Measurements from ENCODE around the gene ACTR8.
"Not testable (repeated sequence)": the region's sequence is repeated elsewhere in the genome, so short reads cannot be mapped to it uniquely, and the experiment has no call there.

ACTR8 gene, protein sequence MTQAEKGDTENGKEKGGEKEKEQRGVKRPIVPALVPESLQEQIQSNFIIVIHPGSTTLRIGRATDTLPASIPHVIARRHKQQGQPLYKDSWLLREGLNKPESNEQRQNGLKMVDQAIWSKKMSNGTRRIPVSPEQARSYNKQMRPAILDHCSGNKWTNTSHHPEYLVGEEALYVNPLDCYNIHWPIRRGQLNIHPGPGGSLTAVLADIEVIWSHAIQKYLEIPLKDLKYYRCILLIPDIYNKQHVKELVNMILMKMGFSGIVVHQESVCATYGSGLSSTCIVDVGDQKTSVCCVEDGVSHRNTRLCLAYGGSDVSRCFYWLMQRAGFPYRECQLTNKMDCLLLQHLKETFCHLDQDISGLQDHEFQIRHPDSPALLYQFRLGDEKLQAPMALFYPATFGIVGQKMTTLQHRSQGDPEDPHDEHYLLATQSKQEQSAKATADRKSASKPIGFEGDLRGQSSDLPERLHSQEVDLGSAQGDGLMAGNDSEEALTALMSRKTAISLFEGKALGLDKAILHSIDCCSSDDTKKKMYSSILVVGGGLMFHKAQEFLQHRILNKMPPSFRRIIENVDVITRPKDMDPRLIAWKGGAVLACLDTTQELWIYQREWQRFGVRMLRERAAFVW

DNA sequence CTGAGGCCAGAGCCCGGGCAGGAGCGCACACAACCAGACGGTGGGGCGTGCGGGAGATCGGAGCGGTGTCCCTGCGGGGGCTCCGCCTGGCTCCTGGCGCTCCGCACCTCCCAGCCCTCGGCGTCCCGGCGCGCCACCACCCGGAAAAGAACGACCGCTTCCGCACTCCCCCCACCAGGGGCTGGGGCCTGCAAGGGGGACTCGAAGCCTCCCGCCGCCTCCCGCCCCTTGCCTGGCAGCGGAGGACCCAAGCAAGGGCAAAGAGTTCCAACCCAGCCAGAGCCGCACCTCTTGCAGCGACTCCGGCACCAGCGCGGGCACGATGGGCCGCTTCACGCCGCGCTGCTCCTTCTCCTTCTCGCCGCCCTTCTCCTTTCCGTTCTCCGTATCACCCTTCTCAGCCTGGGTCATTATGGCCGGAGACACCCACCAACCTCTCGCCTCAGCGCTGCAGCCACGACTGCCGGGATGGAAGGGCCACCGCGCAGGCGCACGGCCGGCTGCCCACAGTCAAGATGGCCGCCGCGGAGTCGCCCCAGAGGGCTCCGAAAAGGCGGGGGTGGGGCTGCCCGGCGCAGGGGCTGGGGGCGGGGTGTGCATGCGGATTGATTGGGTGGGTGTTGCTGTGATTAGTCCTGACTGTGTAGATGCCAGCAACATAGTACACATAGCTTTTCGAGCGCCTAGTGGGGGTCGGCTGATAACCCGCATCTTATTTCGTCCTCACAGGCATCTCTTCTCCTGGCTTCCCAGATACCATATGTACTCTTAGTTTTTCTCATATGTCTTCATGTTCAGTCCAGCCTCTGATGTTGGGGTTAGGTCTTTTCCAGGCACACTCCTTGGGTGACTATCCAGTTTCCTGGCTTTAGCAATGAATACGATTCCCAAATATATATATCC lies at the start of gene ACTR8:
ACTR8 (minus strand) TSS at position 462 of the 903 bp plus-strand sequence; CDS start at position 411, 51 bp downstream.
- DNase-seq, result peak; percentile 85

DNA sequence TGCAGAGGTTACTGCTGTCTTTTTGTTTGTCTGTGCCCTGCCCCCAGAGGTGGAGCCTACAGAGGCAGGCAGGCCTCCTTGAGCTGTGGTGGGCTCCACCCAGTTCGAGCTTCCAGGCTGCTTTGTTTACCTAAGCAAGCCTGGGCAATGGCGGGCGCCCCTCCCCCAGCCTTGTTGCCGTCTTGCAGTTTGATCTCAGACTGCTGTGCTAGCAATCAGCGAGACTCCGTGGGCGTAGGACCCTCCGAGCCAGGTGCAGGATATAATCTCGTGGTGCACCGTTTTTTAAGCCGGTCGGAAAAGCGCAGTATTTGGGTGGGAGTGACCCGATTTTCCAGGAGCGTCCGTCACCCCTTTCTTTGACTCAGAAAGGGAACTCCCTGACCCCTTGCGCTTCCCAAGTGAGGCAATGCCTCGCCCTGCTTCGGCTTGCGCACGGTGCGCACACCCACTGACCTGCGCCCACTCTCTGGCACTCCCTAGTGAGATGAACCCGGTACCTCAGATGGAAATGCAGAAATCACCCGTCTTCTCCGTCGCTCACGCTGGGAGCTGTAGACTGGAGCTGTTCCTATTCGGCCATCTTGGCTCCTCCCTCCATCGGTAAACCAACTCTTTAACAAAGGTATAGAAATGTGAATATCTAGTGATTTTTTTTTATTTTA lies 45.4 kb upstream of the ACTR8 start:
- not testable (repeated sequence) for DNase-seq

DNA sequence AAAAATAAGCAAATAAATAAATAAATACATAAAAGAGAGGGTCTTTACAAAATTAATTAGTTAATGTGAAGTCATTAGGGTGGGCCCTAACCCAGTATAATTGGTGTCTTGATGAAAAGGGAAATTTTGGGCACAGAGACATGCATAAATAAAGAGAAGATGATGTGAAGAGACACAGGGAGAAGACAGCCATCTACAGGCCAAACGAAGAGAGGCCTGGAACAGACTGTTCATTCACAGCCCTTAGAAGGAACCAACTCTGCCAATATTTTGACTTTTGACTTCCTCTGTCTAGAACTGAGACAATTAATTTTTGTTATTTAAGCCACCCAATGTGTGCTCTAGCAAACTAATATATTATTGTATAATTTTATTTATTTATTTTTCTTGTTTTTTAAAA lies 39.3 kb upstream of the ACTR8 start:
- DNase-seq, result peak; percentile 16

DNA sequence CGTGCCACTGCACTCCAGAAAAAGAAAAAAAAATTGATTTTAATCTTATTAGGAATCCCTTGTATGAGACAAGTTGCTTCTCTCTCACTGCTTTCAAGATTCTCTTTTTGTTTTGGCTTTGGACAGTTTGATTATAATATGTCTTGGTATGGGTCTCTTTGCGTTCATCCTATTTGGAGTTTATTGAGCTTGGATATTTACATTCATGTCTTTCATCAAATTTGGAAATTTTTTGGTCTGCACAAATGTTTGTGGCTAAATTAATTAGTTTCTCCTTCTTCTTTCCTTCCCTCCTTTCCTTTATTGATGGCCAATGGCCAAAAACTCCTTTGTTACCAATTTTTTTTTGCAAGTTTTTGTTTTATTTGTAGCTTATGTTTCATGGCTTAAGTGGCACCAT lies 37.8 kb upstream of the ACTR8 start:
- no peak for DNase-seq

DNA sequence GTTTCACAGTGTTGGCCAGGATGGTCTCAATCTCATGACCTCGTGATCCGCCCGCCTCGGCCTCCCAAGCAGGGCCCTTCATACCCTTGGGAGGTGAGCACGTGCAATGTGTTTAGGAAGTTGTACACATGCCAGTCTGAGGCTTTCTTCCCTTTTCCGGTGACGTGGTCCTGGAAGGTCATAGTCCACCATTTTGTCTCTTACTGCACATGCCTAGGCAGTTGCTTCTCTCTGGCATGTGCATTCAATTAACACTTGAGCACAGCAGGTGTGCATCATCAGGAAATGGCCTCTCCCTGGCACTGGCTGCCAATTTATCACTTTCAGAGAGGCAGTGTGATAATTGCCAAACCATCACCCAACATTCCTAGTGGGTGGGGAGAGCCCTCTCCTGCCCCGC lies 31.4 kb upstream of the ACTR8 start:
- no peak for DNase-seq

DNA sequence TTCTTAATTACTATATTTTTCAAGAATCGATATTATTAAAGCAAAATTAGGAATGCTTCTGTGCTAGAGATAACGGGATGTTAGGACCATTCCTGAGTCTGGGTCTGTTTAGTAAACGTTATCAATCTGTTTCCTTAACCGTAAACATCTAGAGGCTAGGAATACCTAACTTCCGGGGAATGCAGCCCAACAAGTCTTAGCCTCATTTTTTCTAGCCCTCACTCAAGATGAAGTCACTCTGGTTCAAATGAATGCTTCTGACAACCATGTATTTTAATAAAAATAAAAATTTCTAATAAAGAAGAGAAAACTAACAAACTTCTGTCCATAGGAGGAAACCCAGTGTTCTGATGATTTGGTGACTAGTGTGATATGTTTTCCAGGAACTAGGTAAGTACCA lies 20.8 kb upstream of the ACTR8 start:
- DNase-seq, result no peak

DNA sequence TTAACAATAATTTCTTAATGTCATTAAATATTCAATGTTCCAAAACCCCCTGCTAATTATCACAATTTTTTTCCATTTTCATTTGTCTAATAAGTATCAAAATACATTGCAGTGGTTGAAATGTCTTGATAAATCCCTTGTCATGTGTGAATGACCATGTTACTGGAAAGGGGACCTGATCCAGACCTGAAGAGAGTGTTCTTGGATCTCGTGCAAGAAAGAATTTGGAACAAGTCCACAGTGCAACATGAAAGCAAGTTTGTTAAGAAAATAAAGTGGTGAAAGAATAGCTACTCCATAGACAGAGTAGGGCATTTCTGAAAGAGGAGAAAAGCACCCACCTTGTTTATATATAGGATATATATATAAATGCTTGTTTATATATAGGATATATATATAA lies 20.1 kb upstream of the ACTR8 start:
- DNase-seq, result no peak

DNA sequence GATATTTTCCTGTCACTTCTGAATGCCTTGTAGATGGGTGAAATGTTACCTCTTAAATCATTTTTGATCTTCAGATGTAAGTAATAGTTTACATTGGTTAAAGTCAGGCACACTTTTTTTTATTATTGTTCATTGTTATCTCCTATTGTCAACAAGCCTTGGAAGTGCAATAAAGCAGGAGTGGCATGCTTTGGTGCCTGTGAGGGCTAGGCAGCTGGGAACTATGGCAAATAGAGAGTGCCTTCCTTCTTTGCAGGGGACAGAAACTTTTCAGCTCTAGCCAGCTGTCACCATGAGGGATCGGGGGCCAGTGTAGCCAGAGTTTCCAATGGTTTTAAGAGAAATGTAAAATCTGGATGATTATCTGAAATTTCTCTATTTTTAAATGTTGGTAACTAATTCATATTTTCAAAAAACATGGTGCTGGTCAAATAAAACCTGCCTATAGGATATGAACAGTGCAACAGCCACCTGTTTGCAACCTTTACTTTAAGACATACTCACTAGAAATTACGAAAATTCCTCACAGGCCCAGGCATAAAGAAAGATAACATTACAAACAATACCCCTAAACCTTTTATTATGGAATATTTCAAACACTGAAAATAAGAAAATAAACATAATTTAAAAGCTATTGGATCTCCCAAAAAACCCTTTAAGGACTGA lies 18.8 kb upstream of the ACTR8 start:
- no peak for DNase-seq

DNA sequence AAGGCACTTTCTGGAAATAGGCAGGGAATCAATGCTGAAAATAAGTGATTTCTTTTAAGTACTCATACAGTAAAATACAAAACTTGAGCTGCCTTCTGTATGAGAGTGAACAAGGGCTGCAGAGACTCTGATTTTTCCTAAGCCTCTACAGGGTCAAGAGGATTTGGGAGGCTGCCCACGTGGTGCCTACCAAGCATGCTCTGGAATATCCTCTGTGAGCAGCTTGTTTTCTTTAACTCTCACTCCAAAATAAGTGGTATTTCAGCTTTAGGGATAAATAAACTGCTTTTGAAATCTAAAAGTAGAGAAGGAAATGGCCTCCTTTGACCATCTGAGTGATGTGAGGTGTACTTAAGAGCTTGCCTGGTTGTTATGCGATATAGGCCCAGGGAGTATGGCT lies 17.8 kb upstream of the ACTR8 start:
- DNase-seq, result no peak

DNA sequence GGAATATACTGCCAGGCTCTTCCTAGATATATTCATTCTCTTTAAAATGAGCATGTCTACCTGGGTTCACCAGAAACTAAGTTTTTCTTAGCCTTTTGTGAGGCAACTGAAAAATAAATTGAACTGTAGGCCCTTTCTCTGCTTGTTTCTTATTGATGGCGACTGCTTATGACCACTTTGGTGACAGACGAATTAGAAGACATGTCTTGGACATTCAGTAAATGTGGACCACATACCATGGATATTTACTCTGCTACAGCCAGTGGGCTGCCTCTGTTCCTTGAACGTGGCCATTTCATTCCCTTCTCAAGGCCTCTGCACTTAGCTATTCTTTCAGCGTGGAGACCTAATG lies 10.3 kb upstream of the ACTR8 start:
- DNase-seq, result no peak

DNA sequence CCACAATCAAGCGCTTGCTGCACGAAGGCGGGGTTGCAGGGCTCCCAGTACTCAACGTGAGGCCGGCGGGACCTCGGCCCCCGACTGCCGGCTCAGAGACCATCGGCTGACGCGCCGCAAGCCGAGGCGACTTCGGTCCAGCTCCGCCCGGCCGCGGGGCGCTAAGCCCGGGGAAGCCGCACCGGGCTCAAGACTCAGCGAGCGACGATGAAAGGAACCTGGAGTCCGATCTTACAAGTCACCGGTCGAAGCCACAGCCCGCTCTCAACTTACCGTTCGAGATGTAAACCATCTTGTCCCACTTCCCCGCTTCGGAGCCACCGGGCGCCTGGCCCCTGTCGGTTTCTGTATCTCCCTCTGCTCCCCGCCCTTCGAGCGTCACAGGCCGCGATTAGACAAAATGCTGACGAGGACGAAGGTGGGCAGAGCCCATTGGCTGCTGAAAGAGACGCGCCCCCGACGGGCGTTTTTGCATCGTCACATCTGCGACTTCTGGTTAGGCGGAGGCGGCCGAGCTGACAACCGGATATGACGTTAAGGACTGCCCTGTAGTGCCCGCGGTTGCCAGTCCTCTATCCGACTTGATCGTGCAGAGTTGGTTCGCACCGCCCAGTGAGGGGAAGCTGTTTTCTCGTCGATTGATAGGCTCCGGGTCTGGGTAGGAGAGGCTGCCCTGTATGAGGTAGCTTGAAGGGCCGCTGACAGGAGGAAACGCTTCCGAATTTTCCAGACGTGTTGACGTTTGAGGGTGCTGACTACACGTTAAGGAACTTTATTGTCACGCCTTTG lies 9.7 kb upstream of the ACTR8 start, which contains the start of gene SELENOK:
SELENOK (minus strand) TSS at position 363 of the 789 bp plus-strand sequence.
- peak; percentile 99 for DNase-seq

DNA sequence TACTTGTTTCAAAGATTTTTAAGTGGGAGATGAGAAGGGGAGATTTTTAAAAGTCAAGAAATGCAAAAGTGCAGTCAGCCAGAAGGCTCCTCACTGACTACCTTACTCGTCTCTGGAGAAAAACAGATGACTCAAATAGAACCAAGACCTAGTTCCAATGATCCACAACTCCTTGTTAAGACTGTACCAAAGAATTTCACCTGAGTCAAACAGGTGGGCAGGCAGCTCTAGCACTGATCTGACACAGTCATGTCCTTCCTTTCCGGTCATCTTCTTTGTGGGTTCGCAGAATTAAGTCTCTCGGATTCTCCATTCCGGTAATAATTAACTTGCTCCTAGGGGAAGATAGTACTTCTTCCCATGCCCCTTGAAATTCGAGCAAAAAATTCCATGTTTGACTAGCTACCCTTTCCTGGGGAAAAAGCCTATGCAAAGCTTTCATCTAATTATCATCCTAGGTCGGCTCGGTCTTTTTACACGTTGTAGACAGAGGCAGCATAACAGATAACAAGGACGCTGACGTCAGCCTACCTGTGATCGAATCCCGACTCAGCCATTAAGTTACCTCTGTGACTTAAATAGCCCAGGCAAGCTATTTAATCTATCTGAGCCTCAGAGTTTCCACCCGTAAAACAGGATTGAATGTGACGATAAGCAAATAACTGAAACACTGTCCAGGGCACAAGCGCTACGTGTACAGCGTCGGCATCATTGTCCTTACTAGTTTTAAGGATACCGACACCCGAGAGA lies 8.9 kb upstream of the ACTR8 start:
- DNase-seq, result peak; percentile 28

DNA sequence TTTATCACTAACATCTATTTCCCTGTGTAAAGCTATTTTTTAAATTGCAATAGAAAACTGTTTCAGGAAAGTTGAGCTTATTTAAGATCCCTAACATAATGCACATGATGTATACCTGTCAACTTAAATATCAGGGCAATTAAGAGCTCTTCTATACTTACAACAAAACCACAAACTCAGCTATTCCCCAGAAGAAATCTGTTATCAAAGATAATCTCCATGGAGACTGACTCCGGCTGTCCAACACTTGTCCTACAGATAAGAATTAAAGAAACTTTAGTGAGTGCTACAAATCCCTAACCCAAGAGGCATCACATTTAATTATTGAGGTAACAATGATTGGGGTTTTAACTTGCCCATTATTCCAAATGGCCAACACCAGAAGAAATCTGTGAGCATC lies 6.3 kb upstream of the ACTR8 start:
- DNase-seq, result no peak

DNA sequence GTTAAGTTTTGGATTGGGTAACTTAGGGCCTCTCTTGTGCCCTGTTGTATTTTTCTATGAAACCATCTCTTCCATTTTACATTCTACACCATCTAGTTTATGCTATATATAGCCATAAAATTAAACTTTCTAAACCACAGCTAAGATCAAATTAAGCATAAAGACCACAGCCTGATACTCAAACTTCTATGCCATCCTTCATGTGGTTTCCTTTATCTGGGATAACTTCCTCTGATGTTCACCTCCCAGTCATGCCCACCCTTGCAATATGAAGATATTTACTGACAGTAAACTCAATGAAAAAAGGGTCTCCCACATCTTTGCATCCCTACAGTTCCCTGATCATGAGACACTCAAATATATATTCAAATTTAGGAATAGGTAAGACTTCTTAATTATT lies 5.5 kb upstream of the ACTR8 start:
- no peak for DNase-seq

DNA sequence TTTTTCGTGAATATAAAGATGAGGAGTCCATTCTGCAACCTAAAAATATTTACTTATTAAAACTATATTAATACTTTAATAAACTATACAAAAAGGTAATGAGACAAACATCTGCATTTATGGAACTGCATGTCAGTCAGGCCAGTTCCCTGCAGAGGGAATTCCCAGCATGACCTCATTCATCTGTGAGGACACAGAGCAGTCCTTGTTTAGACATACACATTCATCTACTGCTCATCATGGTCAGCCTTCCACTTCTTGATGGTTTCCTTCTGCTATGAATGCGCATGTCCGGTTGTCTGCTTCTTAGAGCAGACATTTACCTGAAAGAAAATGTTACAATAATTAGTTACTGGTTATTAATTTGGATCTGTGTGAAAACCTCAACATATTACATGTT lies 3.3 kb upstream of the ACTR8 start:
- DNase-seq, result peak; percentile 6

DNA sequence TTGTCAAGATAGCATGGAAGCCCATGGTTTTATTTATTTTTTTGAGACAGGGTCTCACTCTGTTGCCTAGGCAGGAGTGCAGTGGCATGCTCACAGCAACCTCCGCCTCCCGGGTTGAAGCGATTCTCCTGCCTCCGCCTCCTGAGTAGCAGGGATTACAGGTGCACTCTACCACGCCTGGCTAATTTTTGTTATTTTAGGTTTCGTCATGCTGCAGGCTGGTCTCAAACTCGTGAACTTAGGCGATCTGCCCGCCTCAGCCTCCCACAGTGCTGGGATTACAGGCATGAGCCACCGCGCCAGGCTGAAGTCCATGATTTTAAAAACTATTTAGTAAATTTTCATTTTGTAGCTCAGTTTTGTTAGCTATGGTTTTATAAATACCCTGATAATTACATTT lies 2.7 kb upstream of the ACTR8 start:
- DNase-seq, result no peak

DNA sequence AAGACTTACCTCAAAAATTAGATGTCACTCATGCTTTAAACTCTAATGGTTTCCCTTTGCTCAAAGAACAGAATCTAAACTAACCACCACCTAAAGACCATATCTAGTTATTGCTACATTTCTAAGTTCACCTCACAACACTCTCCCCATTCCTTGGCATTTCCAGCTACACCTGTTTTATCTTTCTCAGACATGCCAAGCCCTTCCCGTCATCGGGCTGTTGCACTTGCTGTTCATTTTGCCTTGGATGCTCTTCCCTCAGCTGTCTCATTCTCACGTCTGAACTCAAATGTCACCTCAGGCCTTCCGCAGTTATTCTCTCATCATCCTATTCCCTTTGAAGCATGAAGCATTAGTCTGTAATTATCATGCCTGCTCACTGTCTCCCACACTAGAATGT lies 1.1 kb upstream of the ACTR8 start:
- DNase-seq, result no peak

DNA sequence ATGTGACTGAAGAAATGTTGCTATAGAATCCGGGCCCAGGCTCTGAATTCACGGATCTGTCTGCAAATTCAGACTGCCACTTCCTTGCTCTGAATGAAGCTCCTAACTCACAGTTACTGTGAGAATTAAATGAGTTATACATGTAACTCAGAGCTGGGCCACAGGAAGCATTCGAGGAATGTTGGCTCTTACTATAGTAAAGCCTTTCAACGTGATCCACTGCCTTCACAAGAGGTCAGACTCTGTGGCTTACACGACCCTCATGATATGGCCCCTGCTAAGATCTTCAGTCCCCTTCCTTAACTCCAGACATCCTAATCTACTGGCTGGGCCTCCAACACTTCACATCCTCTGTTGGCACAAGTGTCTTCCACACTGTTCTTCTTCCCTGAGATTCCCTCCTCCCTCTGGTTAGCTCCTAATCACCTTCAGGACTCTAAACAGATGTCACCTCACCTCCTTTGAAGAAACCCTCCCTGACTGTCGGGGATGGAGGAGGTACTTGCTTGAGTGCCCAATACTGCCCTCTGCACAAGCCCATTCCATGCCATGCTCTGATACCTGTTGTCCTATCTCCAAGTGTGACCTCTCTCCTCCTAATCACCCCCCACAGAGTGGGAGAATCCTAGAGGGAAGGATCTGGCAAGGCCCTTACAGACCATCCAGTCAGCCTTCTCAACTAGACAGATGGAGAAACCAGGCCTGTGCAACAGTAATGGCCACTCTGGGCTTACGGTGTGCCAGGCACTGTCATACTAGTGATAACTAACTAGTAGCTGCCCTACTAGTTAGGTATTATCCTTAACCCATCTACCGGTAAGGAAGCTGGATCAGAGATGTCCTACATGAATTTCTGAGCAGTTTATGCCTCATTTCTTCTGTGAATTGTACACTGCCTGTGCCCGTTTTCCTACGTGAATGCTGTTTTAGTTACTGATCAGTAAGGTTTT lies 1.3 kb downstream of the ACTR8 start:
- DNase-seq, result peak; percentile 42

DNA sequence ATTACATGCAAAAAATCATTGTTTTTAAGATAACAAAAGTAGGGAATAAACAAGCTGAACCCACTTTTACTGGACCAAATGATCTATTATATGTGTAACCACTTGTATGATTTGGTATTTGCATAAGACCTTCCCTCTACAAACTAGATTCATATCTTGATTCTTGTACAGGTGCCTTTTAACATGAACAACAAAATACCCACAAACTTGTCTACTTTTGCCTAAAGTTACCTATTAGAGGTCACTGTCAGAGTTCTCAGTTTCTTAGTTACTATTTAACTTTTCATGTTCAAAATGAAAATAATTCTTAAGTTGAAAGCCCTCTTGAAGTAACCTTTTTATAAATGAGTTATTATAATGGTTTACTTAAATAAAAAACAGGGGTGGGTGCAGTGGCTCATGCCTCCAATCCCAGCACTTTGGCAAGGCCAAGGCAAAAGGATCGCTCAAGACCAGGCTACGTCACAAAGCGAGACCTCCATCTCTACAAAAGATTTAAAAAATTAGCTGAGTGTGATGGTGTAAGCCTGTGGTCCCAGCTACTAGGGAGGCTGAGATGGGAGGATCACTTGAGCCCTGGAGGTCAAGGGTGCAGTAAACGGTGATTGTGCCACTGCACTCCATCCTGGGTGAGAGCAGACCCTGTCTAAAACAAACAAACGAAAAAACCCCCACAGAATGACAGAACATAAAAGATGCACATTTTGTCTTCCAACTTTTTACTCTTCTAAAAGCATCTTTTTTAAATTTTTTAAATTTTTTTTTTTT lies 16.0 kb downstream of the ACTR8 start:
- DNase-seq, result no peak
